Pulmonary artery endothelial cell (primary cell): ENCODE results near the gene BLOC1S6. TPM values are rescaled to one million over a fixed set of nuclear protein-coding genes. Genes with fewer than 3 reads are reported as not detected.
A peak's percentile ranks its signal among the peaks of the same experiment; 100 is the strongest.

ENCODE experiments used
- DNase-seq: peaks from one replicate; pipeline ENCODE4 v3.0.0-alpha.2; 2011; ENCODE audit warnings: low read depth, low spot score
- total RNA-seq: library from RNA; depleted of rRNA; stranded (reverse); fragments of >200 nt; gene quantifications from 2 replicates; pipeline ENCODE4 v1.2.3, GENCODE V29; 2014

BLOC1S6 gene
- total RNA-seq, 1 donor from 2014 or later = 58.0 TPM

DNA sequence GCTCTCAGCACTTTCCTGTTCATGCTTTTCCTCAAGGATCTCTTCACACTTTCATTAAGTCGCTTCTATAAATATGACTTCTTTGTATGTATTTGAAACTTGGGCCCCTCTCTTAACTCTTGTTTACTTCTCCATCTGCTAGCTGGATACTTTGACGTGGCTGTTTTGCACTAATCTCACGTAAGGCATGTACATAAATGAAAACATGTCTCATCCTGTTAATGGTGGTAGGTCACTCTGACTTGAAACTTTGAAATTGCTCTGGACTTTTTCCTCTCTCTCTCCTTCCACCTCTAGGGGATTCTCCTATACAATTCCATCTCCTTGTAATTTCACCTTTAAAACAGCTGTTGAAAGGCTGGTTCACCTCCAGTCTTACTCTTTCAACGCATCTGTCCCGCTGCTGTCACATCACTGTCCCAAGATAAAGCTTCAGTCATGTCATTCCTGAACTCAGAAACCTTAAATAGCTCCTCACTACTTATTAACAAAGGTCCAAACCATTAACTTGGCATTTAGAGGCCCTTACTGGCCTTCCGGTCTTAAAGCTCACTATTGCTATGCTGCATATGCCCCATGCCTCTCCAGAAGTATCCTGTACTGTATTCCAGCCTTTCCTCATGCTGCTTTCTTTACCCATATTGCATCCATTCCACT is 1.2 kb downstream of the BLOC1S6 start:
- DNase-seq = no peak

DNA sequence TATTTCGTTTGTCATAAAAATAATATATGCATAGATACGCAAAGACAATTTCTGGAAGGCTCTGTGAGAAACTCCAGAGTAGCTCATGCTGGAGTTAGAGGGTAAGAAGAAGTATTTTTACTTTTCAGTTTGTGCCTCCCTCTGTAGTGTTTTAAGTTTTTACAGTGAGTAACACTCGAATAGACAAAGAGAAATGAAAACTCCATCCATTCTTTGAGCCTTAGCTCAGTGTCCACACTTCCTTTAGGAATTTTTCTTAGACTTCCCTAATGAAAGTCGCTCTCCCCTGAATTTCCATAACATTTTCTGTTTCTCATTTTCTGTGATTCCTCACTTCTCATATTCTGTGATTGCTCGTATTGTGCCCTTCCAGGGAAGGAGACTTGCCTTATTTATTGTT is 2.1 kb downstream of the BLOC1S6 start:
- no peak for DNase-seq

DNA sequence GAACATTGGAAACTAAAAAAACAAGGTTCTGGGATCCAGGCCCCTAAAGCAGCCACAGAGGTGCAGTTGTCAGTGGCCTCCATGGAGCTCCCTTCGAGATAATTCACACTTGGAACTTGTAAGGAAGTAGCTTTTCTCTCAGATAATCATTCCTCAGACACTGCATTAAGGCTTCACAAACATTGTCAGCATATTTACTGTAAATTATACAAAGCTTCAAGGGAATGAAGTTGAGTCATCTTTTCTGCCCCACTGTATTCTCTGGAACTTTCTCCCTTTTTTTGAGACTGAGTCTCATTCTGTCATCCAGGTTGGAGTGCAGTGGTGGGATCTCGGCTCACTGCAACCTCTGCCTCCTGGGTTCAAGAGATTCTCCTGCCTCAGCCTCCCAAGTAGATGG is 7.1 kb downstream of the BLOC1S6 start:
- DNase-seq = no peak

DNA sequence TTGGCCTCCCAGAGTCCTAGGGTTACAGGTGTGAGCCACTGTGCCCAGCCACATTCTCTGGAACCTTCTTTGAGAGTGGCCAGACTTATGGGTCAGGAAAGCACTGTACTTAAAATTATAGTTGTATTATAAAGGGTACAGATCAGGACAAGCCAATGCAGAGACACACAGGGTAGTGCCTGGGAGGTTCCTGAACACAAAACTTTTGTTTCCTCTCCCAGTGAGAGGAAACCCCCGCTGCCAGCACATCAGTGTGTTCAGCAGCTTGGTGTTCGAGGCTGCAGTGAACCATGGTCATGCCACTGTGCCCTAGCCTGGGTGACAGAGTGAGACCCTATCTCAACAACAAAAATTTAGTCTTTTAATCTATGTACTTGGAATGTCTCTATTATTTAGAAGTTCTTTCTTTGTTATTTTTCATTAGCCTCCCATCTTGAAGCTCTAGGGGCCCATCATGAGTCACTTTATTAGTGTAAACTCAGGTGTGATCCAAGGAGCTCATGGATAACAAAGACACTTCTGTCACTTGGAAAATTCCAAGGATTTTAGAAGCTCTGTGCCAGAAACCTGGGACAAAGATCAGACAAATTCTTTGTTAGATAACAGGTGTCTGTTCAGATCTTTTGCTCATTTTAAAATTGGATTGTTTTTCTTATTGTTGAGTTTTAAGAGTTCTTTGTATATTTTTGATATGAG is 7.8 kb downstream of the BLOC1S6 start:
- no peak for DNase-seq

DNA sequence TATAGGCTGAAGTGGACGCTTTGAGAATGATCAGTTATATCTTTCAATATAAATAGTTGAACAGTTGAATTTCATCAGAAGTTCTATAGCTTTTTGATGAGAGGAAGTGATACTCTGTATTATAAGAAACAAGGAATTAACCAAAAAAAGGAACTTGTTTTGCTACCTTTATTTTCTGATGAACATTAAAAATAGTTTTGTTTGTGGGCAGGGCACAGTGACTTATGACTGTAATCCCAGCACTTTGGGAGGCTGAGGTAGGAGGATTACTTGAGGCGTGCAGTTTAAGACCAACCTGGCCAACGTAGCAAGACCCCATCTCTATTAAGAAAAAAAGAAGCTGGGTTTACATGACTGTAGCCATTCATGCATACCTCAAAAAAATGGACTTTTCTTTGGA is 16.7 kb downstream of the BLOC1S6 start:
- no peak for DNase-seq

DNA sequence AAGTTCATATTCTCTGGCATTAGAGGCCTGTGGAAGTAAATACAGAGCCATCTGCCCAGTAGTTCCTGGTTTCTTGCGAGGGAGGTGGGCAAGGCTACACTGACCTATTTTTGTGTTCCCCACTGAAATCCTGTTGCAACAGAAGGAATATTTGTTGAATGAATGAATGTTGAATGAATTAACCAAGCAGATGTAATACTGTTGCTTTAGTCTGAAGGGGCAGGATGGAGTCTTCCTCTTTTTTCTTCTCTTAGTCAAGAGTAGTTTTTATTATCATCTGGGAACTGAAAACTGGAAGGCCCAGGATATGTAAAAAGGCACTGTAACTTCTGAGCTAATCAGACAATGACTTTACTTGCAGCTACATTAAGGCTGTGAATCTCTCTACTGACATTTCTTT is 17.1 kb downstream of the BLOC1S6 start:
- DNase-seq = no peak

DNA sequence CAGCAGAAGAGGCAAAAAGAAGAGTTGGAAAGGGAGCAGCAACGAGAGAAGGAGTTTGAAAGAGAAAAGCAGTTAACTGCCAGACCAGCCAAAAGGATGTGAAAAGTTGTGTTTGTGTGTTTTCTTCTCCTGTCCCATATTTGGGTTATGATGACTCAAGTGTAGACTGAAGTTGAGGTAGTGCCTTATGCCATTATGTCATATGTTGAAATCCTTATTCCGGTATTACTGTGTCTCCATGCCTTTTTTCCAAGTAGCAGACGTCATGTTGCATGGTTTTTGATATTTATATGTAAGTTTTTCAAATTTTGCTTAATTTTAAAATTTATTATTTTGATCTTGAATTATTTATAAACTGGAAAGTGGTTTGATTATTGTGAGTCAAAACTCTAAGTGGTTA is 19.2 kb downstream of the BLOC1S6 start:
- DNase-seq = no peak

DNA sequence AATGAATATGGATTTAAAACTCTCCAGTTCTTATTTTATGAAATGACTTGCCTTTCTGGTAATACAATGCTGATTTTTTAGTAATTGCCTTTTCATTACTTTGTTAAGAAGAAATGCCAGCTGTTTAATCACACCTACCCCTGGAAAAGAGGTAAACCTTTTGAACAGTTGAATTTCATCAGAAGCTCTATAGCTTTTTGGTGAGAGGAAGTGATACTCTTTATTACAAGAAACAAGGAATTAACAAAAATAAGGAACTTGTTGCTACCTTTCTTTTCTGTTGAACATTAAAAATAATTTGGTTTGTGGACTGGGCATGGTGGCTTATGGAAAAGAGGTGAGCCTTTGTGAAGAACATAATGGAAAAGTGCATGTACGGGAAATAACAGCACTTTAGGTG is 19.7 kb downstream of the BLOC1S6 start:
- DNase-seq = no peak

DNA sequence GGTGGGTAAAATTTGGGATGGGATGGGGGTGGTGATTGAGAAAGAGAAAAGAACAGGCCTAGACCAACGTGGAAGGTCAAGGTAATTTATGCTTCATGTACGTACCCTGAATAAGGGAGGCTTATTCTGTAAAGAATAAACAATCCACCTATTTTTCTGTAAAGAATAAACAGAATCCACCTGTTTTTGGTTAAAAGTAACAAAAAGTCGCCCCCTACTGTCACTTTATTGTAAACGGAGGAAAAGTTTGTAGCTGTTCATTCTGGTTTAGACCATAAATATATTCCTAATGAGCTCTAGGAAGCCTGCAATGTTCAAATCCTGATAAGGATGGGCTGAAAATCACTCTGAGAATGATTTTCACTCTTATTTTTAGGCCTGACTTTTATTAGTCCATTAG is 24.1 kb downstream of the BLOC1S6 start:
- DNase-seq = no peak

DNA sequence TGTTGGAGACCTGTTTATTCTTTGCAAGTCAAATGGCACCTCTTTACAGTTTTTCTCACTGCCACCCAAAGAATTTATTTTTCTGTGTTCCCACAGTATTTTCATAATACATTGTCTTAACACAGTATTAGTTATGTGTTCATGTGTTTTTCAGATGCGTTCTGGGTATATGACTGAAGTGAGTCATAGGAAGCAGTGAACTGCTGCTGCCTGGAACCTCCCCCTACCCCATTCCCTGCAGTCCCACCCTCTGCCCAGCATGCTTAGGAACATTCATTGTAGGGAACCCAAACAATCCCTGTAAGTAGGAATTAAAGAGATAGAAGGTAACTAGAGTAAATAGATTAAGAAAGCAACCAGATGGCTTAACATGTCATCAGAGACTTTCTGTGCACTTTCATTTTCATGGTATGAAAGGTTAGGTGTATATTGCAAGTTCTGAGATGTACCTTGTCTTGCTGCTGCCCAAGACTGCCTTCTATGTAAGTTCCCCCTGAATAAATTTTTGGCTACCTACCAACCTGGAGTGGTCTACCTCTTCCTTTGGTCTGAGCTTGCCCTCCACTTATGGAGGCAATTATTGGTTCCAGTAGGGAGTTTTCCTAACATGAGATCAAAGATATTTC is 25.7 kb downstream of the BLOC1S6 start:
- no peak for DNase-seq

DNA sequence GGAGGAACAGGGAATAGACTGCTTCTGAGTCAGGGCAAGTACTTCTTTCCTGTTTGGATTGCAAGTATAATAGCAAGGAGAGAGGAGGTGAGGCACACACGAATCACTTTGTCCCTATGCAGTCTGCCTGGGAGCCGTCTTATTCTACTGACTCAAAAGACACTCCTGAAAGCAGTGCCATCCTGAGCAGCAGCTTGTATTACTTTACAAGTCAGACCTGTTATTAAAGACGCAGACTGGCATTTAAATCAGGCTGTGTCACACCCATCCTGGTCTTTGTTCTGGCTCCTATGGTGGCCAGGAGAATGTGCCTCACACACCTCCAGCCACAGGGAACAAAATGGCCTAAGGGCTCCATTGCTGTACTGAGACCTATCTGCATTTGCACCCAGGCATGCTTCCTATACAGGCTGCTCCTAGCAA is 29.7 kb downstream of the BLOC1S6 start:
- no peak for DNase-seq

DNA sequence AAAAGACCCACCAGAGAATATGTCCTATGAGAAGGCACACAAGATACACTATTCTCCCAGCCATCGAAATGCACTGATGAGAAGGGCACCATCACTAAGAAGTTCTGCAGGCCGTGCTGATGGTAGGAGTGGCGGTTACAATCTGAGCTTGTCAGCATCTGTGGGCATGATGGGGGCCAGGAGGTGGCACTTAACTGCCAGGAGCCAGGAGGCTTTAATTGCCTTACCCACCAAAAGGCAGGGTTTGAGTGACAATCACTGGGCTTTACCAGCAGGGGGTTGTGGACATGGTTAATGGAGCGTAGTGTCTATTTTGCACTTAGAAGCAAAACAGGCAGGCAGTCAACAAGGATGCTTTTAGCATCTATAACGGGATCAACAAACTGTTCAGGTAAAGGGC is 31.6 kb downstream of the BLOC1S6 start:
- DNase-seq = no peak

DNA sequence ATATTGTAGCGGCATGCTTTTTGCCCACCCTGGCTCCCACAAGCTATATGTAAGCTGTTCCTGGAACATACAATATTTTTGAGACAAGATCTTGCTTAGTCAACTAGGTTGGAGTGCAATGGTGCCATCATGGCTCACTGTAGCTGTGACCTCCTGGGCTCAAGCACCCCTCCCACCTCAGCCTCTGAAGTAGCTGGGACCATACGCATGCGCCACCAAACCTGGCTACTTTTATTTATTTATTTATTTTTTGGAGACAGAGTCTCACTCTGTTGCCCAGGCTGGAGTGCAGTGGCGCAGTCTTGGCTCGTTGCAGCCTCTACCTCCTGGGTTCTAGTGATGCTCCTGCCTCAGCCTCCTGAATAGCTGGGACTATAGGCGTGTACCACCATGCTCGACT is 41.0 kb downstream of the BLOC1S6 start:
- DNase-seq = no peak

DNA sequence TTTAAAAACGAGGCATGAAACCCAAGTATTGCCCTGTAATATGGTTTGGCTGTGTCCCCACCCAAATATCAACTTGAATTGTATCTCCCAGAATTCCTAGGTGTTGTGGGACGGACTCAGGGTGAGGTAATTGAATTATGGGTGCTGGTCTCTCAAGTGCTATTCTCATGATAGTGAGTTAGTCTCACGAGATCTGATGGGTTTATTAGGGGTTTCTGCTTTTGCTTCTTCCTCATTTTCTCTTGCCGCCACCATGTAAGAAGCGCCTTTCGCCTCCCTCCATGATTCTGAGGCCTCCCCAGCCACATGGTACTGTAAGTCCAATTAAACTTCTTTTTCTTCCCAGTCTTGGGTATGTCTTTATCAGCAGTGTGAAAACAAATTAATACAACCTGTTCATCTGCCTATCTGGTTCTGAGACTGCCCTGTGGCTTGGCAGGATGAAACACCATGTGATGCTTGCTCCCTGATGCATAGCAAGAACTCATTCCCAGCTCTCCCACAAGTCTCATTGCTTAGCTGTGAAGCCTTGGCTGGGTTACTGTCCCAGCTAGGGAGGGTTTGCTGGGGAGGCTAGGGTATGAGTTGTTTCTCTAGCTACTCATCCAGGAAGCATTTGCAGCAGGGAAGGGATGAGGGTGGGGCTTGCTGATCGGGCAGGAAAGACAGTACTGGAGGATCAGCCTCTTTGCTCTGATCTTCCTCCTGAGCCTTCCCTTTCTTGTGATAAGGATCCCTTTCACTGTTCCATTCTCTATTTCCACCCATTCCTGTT is 43.9 kb downstream of the BLOC1S6 start:
- DNase-seq = no peak

DNA sequence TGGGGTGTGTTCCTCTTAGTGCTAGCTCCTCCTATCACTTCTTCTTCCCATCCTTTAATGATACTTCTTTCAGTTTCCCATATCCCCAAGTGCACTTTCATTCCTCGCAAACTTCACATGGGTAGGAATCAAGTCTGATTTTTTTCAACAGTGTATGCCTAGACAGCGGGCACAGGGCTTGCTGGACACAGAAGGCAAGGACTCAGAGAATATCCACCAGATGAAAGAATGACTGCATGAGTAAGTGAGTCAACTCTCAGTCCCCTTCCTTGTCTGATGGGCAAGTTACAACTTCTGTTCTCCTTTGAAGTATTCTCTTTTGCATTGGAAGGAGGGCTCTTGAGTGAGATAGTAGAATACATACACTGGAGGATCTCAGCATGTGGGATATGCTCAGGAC is 44.6 kb downstream of the BLOC1S6 start:
- no peak for DNase-seq

DNA sequence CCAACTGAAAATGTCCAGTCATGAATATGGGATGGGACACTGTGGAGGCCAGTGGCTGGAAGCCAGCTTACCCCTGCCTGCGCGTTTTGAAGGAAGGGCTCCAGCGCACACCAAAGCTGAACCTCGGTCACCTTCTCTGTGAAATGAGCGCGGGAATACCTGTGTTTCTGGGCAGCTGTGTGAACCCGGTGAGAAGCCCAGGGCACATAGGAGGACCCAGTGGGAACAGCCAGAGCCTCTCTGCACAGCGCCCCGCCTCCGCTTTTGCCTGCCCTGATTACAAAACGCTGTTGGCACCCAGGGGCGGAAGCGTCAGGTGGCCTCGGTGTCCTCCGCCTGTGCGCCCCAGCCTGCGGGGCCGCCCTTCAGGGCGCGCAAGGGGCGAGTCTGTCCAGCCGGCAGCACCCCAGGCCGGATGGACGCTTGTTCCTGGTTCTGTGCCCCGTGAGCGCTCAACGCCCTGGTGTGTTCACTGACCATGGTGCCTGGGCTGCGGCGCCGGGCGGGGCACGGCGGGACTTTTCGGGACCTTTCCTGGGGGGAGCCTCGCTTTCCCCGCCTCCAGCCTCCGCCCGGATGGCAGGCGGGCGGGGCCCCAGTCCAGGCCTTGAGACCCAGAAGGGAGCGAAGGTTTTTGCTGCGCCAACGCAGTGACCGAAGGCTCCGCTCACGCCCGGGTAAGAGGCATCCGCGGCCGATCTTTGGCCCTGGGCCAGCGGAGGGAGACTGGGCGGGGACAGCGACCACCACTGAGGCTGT is 47.4 kb downstream of the BLOC1S6 start, which contains the start of gene SQOR:
Gene SQOR (plus strand): TSS at position 598 of the 759 bp plus-strand sequence. CDS start 23,895 bp downstream, outside the sequence.
- DNase-seq = no peak

DNA sequence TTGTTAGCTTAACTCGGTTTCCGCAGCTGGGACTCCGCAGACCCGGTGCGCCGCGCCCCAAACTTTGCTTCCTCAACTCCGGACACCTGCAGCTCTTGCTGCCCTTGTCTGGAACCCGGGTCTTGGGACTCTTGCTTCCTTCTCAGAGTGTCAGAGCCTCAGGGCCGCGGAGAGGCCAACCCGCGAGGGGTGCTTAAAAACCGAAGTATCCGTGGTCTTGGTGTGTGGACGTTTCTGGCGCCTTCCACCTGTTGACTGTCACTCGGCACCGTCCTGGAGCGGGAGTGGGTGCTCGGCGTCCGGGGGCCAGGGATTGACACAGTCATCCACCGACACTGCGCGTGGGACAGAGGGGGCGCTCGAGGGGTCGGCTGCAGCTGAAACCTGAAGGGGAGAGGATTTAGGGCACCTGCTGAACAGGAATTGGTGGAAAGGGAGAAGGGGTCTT is 48.0 kb downstream of the BLOC1S6 start:
- DNase-seq = no peak

DNA sequence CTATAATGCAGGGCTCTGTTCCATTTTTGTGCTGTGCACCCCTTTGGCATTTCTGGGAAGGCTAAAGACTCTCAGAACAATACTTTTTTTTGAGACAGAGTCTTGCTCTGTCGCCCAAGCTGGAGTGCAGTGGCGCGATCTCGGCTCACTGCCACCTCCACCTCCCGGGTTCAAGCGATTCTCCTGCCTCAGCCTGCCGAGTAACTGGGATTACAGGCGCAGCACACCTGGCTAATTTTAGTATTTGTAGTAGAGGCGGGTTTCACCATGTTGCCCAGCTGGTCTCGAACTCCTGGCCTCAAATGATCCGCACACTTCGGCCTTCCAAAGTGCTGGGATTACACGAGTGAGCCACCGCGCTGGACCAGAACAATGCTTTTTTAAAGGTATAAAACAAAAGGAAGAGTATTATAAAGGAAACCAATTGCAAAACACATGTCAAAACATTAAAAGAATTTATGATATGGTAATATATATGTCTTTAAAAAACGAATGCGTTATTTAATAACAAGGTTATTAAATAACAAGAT is 48.6 kb downstream of the BLOC1S6 start:
- no peak for DNase-seq

DNA sequence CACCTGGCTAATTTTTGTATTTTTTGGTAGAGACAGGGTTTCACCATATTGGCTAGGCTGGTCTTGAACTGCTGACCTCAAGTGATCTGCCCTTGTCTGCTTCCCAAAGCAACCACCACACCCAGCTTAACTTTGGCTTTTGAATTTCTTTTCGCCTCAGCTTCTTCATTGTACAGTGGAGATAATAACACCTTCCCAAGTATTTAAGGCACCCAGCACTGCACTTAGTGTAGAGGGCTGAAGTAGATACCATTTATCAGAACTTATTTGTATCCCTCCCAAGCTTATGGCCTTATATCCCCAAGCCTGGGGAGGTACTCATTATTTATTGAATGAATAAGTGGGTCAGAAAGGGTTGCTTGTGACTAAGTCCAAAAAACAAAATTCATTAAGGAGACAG is 50.0 kb downstream of the BLOC1S6 start:
- DNase-seq = no peak

DNA sequence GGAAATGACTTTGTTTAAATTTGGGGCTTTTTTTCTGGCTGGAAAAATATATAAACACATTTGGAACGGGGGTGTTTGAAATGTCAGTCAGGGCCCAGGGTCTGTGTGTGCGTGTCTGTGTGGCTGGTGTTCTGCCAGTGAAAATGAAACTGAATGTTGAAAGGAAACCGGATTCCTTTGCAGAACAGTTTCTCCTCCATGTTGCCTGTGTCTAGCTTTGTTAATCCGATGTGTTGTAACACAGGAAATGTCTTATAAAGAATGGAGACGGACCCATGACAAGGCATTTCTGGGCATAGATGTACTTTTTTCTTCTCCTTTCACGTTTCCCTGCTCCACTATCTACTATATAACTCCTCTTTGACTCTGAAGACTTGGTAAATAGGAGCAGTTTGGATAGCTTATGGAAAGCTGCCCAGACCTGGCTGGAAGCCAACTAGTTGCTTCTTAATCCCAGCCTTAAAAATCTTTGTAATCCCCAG is 50.4 kb downstream of the BLOC1S6 start:
- peak; percentile 71 for DNase-seq

DNA sequence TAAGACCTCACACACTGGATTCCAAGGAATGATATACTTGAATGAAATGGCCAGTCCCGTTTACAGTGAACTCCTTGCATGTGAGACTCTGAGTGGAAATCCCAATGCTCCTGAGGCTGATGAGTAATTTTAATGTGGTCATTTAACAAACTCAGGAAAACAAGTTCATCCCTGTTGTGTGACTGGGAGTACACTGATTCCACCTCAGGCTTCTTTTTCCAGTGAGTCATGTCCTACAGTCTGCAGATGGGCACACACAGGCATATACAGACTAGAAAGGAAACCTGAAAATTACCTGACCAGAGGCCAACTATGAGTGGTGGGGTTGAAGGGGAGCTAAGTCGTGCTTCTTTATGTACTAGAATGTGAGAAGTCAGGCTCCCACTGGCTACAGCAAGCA is 53.4 kb downstream of the BLOC1S6 start:
- DNase-seq = peak; percentile 79
